GM12878 (cell line): ENCODE data around the gene MYBBP1A. TPM values are rescaled to one million over a fixed set of nuclear protein-coding genes. Genes with fewer than 3 reads are reported as not detected.
A peak's percentile ranks its signal among the peaks of the same experiment; 100 is the strongest.

ENCODE experiments used
- ATAC-seq: fragments of 200-7000 bp; cut with Tn5 transposase; 3 replicates; pipeline ENCODE4 v1.9.1; 2020; ENCODE audit warnings: mild to moderate bottlenecking, moderate library complexity
- BruUV-seq: library from RNA; stranded (reverse); fragments of 400-500 nt; replicated peaks from 2 replicates; lab custom pipeline; 2021; lab: Mats Ljungman, UMichigan
- CTCF ChIA-PET: fragments of 300-600 bp; sonication (Branson Sonifier 250); formaldehyde crosslinking; extraction: SDS; loops from one replicate; lab custom pipeline; 2021; ENCODE audit warnings: inconsistent platforms; lab: Yijun Ruan, JAX
- POLR2A ChIA-PET: fragments of 350-600 bp; formaldehyde crosslinking; extraction: SDS; loops from one replicate; lab custom pipeline; 2021; ENCODE audit warnings: inconsistent platforms; lab: Charles Lee
- RAD21 ChIA-PET: fragments of 300-600 bp; sonication (Branson Sonifier 250); formaldehyde crosslinking; loops from one replicate; lab custom pipeline; 2023; ENCODE audit warnings: antibody characterized with exemption; ENCODE audit not compliant: unreplicated experiment; lab: Charles Lee
- SMC1A ChIA-PET: fragments of 300-600 bp; sonication (Branson Sonifier 250); formaldehyde crosslinking; loops from one replicate; lab custom pipeline; 2023; ENCODE audit not compliant: unreplicated experiment, uncharacterized antibody; lab: Charles Lee
- DNase-seq: peaks from one replicate; pipeline ENCODE4 v3.0.0-alpha.2; 2011; ENCODE audit warnings: low read depth, low spot score
- FAIRE-seq: peaks from 3 replicates; lab custom pipeline; 2011; peaks lifted over from hg19 to GRCh38; lab: Jason Lieb, UNC
- H2AFZ ChIP-seq: 2 replicates; pipeline ENCODE4 v1.6.0; 2011; ENCODE audit warnings: low read depth, low read length, control low read depth; ENCODE audit not compliant: control insufficient read depth
- H3K27ac ChIP-seq: 2 replicates; pipeline ENCODE4 v1.5.1; 2011; ENCODE audit warnings: control low read depth; ENCODE audit not compliant: control insufficient read depth, insufficient read depth
- H3K27me3 ChIP-seq, 2 experiments: replicated peaks in 1 of 2; 2 replicates each; pipeline versions ENCODE4 v1.6.0 to v1.6.1; 2011; ENCODE audit warnings: low read length in 1 of 2; ENCODE audit not compliant: control insufficient read depth in 2 of 2, insufficient read depth in 2 of 2
- H3K36me3 ChIP-seq, 2 experiments: 2 replicates each; pipeline ENCODE4 v1.5.1; 2011; ENCODE audit warnings: low read length in 1 of 2; ENCODE audit not compliant: control insufficient read depth in 2 of 2, insufficient read depth in 2 of 2
- H3K4me1 ChIP-seq: 2 replicates; pipeline ENCODE4 v1.6.1; 2011; ENCODE audit warnings: mild to moderate bottlenecking, low read length, moderate library complexity, mixed read lengths; ENCODE audit not compliant: control insufficient read depth, insufficient read depth
- H3K4me2 ChIP-seq: 2 replicates; pipeline ENCODE4 v1.6.0; 2011; ENCODE audit warnings: control low read depth; ENCODE audit not compliant: control insufficient read depth, insufficient read depth
- H3K4me3 ChIP-seq: fragments of 200-600 bp; sonication (generic); 2 replicates; pipeline ENCODE4 v1.5.1; 2016
- H3K79me2 ChIP-seq: 2 replicates; pipeline ENCODE4 v1.6.0; 2011; ENCODE audit warnings: low read length; ENCODE audit not compliant: control insufficient read depth, insufficient read depth
- H3K9ac ChIP-seq: 2 replicates; pipeline ENCODE4 v1.8.0; 2011; ENCODE audit warnings: low read length, control low read depth, mixed read lengths; ENCODE audit not compliant: control insufficient read depth, insufficient read depth
- H3K9me3 ChIP-seq: replicated peaks from 3 replicates; pipeline ENCODE4 v1.5.1; 2011; ENCODE audit warnings: mild to moderate bottlenecking, low read length; ENCODE audit not compliant: control insufficient read depth, insufficient read depth
- H4K20me1 ChIP-seq: 2 replicates; pipeline ENCODE4 v1.6.0; 2011; ENCODE audit not compliant: control insufficient read depth, insufficient read depth
- WGBS: methylation state at CpG from one replicate; pipeline ENCODE4 v1.1.6; 2016; ENCODE audit warnings: low lambda C conversion rate; ENCODE audit not compliant: insufficient replicate concordance, insufficient coverage; ENCODE audit errors: missing lambda C conversion rate; 5-methylcytosine and 5-hydroxymethylcytosine counted together
- in situ Hi-C: fragments of 300-500 bp; cut with MboI; formaldehyde crosslinking; loops from 9 replicates; pipeline ENCODE4 v1.14.3; 2018; ENCODE audit warnings: mixed read lengths
- intact Hi-C: fragments of 100-400 bp; cut with micrococcal nuclease; formaldehyde crosslinking; loops from one replicate; pipeline ENCODE4 v1.14.2; 2022; ENCODE audit not compliant: unreplicated experiment
- polyA plus RNA-seq, 11 experiments: library from polyadenylated mRNA; depleted of rRNA in 4 of 11; unstranded in 6 of 11; stranded (reverse) in 5 of 11; fragments of >200 nt; fragmentation: Nextera tagmentation in 4 of 11; fragmentation: Illumina TruSeq in 1 of 11; extraction: Ambion mirVana in 4 of 11; extraction: Trizol in 1 of 11; gene quantifications; 1 replicate in 1 of 11; 2 replicates in 10 of 11; pipeline versions ENCODE4 v1.2.1 to v1.2.3, GENCODE V29; 2011 to 2016; ENCODE audit warnings: inconsistent platforms in 2 of 11, missing spikeins in 2 of 11, low read depth in 1 of 11
- total RNA-seq, 4 experiments: library from RNA; depleted of rRNA in 3 of 4; stranded (reverse); fragments of >200 nt in 3 of 4; fragmentation: Illumina TruSeq in 1 of 4; extraction: Trizol in 1 of 4; gene quantifications; 2 replicates each; pipeline versions ENCODE4 v1.2.1 to v1.2.3, GENCODE V29; 2013 to 2021
- TF ChIP-seq, protein P1 (sequence below): IDR thresholded peaks from 2 replicates; pipeline ENCODE4 v1.6.1; 2011; ENCODE audit warnings: borderline replicate concordance, low read depth, mild to moderate bottlenecking, moderate library complexity, low read length; ENCODE audit not compliant: insufficient read depth, poor library complexity, severe bottlenecking
- TF ChIP-seq, protein P2 (sequence below): IDR thresholded peaks from 2 replicates; pipeline ENCODE4 v1.6.1; 2012; ENCODE audit warnings: low read depth, low read length, improper control_type of control experiment

MYBBP1A gene
- total and polyA plus RNA-seq, 10 of the 15 experiments (the other 5 are each of a cell fraction or from before 2014, with no cell fraction given): 2.5 to 121 (median 71.6) TPM

DNA sequence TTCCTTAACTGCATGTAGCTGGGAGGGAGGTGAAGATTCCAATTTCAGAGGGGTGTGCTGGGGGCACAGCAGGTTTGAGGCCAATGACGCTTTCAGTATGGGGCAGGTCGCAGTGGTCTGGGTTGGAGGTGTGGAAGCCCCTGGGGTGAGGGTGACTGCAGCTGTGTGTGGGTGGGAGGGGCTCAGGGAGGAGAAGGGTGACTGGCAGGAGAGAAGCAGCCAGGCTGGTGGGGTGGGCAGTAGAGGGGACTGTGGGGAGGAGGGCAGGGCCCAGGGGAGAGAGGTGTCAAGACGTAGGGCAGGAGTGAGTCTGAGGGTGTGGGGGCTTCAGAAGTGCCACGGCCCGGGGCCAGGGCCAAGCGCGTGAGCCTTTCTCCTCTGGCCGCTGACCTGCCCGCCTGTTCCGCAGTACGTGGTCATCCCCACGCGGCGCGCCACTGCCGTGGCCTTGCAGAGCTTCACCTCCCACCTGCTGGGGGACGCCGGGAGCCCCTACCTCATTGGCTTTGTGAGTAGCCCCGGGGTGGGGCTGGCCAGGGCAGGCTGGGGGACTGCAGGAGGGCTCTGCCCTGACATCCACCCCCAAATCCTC lies 19.4 kb downstream of the MYBBP1A start:
- H4K20me1 ChIP-seq: no peaks in the 10 kb centered on the region
- in situ Hi-C loops: no loop called here
- 81% methylated on average over 14 of the region's 19 CpGs for WGBS
- ATAC-seq (no peak; the same call in 2 of the 3 replicates), DNase-seq (no peak), FAIRE-seq (no peak)
- no peak overlapping the region for H3K4me3 ChIP-seq
- no peaks in the 10 kb centered on the region for H3K79me2 ChIP-seq
- no peak overlapping the region for H3K27ac ChIP-seq
- H3K27me3 ChIP-seq: no peaks in the 10 kb centered on the region
- no peak overlapping the region for H3K9ac ChIP-seq
- RAD21 ChIA-PET: no interaction called here
- CTCF ChIA-PET: no interaction called here
- no TSS peak for BruUV-seq
- POLR2A ChIA-PET: no interaction called here
- H3K9me3 ChIP-seq: no peaks in the 10 kb centered on the region
- H2AFZ ChIP-seq: no peak overlapping the region
- TF ChIP-seq, protein P1, sequence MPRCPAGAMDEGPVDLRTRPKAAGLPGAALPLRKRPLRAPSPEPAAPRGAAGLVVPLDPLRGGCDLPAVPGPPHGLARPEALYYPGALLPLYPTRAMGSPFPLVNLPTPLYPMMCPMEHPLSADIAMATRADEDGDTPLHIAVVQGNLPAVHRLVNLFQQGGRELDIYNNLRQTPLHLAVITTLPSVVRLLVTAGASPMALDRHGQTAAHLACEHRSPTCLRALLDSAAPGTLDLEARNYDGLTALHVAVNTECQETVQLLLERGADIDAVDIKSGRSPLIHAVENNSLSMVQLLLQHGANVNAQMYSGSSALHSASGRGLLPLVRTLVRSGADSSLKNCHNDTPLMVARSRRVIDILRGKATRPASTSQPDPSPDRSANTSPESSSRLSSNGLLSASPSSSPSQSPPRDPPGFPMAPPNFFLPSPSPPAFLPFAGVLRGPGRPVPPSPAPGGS: peak; percentile 22
- TF ChIP-seq, protein P2, sequence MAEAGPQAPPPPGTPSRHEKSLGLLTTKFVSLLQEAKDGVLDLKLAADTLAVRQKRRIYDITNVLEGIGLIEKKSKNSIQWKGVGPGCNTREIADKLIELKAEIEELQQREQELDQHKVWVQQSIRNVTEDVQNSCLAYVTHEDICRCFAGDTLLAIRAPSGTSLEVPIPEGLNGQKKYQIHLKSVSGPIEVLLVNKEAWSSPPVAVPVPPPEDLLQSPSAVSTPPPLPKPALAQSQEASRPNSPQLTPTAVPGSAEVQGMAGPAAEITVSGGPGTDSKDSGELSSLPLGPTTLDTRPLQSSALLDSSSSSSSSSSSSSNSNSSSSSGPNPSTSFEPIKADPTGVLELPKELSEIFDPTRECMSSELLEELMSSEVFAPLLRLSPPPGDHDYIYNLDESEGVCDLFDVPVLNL: no peak
- H3K36me3 ChIP-seq: peaks cover 0 to 16% of the 10 kb centered on the region in 2 experiments; a peak in 3 of 4 replicates
- no peak overlapping the region for H3K4me2 ChIP-seq
- intact Hi-C loops: no loop called here
- SMC1A ChIA-PET: no interaction called here
- H3K4me1 ChIP-seq: no peaks in the 10 kb centered on the region
